ENCODE data around the gene MBP. TPM values are rescaled to one million over a fixed set of nuclear protein-coding genes. Genes with fewer than 3 reads are reported as not detected.

The MBP gene
- total and polyA plus RNA-seq, 2 donors (not counting 3 experiments of a cell fraction or from before 2014, with no cell fraction given): 1.7 to 2.3 TPM

DNA sequence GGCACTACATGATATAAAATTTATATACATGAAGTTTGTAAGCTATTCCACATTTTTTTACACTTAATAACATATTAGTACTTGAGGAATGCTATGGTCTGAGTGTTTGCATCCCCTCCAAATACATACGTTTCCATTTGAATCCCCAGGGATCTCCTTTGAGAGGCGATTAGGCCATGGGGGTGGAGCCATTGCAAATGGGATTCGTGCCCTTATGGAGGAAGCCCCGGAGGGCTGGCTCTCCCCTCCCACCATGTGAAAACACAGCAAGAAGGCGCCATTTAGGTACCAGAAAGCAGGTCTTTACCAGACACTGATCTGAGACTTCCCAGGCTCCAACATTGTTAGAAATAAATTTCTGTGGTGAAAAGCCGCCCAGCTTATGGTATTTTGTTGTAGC, 20.8 kb upstream of the MBP start:
- CTCF ChIA-PET: interaction anchor here (1.3 to 1.7 kb wide), 2 partner anchors 10 to 58 kb away, joined by 3 to 4 read pairs; no protein-coding TSS in a partner anchor
- DNase-seq (ENCODE audit: low read depth, low spot score) (no peak), FAIRE-seq (no peak)
- Histone ChIP-seq H3K4me2 (ENCODE audit: insufficient read depth, low read length) (no peak overlapping the region), H3K36me3 (ENCODE audit: control insufficient read depth in 2 of 2, extremely low read depth in 1 of 2, insufficient read depth in 2 of 2, low read length in 2 of 2) (no peaks in the 10 kb centered on the region), H3K4me1 (ENCODE audit: control insufficient read depth, extremely low read depth, insufficient read depth, low read length) (no peaks in the 10 kb centered on the region), H3K9me1 (replicated peaks; ENCODE audit: control insufficient read depth, extremely low read depth, insufficient read depth, low read length) (no peaks in the 10 kb centered on the region), H3K9ac (replicated peaks; ENCODE audit: extremely low read depth, insufficient read depth, low read length) (no peak overlapping the region), H3K79me2 (ENCODE audit: control insufficient read depth, insufficient read depth, low read length) (no peaks in the 10 kb centered on the region), H3K4me3 (replicated peaks in 1 of 3; ENCODE audit: insufficient read depth in 1 of 3, low read depth in 1 of 3, low read length in 3 of 3) (no peak overlapping the region), H4K20me1 (replicated peaks; ENCODE audit: control insufficient read depth, extremely low read depth, insufficient read depth, low read length) (no peaks in the 10 kb centered on the region), H2AFZ (ENCODE audit: low read depth, low read length) (no peak overlapping the region), H3K9me3 (replicated peaks; ENCODE audit: control insufficient read depth, insufficient read depth, low read length) (no peaks in the 10 kb centered on the region), H3K27ac (ENCODE audit: insufficient read depth, low read depth, low read length) (no peak overlapping the region), H3K27me3 (ENCODE audit: control insufficient read depth in 2 of 2, insufficient read depth in 2 of 2, low read length in 2 of 2) (peaks cover 0 to 2% of the 10 kb centered on the region in 2 experiments)
- TF ChIP-seq EZH2 (IDR thresholded peaks at IDR 0.05; ENCODE audit: borderline replicate concordance, low read depth, low read length, severe bottlenecking) (no peak), POLR2A (IDR thresholded peaks at IDR 0.05; ENCODE audit: low read depth, low read length) (no peak), POLR2AphosphoS5 (IDR thresholded peaks at IDR 0.05; ENCODE audit: insufficient read depth, low read depth, low read length) (no peak), JUN (IDR thresholded peaks at IDR 0.05; ENCODE audit: borderline replicate concordance, insufficient read depth, insufficient read length, low read depth) (no peak), FOS (IDR thresholded peaks at IDR 0.05; ENCODE audit: borderline replicate concordance, insufficient read depth, low read length) (no peak), GATA2 (IDR thresholded peaks at IDR 0.05; ENCODE audit: insufficient read depth, insufficient read length, low read depth, low read length) (no peak), MYC (IDR thresholded peaks at IDR 0.05; ENCODE audit: low read depth, low read length) (no peak)
- TF ChIP-seq, protein P1, sequence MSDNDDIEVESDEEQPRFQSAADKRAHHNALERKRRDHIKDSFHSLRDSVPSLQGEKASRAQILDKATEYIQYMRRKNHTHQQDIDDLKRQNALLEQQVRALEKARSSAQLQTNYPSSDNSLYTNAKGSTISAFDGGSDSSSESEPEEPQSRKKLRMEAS (IDR thresholded peaks at IDR 0.05; ENCODE audit: insufficient read depth, insufficient read length): no peak
- TF ChIP-seq, protein P2, sequence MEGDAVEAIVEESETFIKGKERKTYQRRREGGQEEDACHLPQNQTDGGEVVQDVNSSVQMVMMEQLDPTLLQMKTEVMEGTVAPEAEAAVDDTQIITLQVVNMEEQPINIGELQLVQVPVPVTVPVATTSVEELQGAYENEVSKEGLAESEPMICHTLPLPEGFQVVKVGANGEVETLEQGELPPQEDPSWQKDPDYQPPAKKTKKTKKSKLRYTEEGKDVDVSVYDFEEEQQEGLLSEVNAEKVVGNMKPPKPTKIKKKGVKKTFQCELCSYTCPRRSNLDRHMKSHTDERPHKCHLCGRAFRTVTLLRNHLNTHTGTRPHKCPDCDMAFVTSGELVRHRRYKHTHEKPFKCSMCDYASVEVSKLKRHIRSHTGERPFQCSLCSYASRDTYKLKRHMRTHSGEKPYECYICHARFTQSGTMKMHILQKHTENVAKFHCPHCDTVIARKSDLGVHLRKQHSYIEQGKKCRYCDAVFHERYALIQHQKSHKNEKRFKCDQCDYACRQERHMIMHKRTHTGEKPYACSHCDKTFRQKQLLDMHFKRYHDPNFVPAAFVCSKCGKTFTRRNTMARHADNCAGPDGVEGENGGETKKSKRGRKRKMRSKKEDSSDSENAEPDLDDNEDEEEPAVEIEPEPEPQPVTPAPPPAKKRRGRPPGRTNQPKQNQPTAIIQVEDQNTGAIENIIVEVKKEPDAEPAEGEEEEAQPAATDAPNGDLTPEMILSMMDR (IDR thresholded peaks at IDR 0.05; ENCODE audit: extremely low read depth in 1 of 2, insufficient read depth in 1 of 2, low read depth in 1 of 2, low read length in 2 of 2): no peak
- no TSS peak for BruUV-seq (replicated peaks)
- dilution Hi-C loops (cut with MboI; ENCODE audit: extremely low pct_ligation_motif_present, low sequenced_read_pairs) (no loop called here), intact Hi-C loops (cut with micrococcal nuclease) (no loop called here)
- POLR2A ChIA-PET: no interaction called here

Data from endothelial cell of umbilical vein (primary cell).